ENCODE results near the gene CARD8.

The CARD8 gene

GRCh38 chr19:48170817-48171347 lies 84.8 kb downstream of the CARD8 start:
- DNase-seq (ENCODE audit: low read depth in 2 of 2): peak in 1 of 2 experiments; percentile 2

- peak; percentile 79 to 88 for DNase-seq (ENCODE audit: low read depth in 2 of 2)
Measured at GRCh38 chr19:48169939-48170803, 85.5 kb downstream of the CARD8 start, which contains the start of the genes LIG1 and ZSWIM9. LIG1 (minus strand) TSS chr19:48170344; CDS start chr19:48165566, 4,778 bp downstream. ZSWIM9 (plus strand) TSS chr19:48170680; CDS start chr19:48171803, 1,123 bp downstream.

GRCh38 chr19:48169578-48169938 lies 86.2 kb downstream of the CARD8 start:
- DNase-seq (ENCODE audit: low read depth in 2 of 2): peak; percentile 84 to 87

- no peak for DNase-seq (ENCODE audit: low read depth in 2 of 2)
Measured at GRCh38 chr19:48168689-48169088, 87.0 kb downstream of the CARD8 start.

GRCh38 chr19:48158210-48158790 lies 97.4 kb downstream of the CARD8 start:
- no peak for DNase-seq (ENCODE audit: low read depth in 2 of 2)
